HEK293 (cell line): ENCODE results near the gene SLC36A4.

Experiments used
- CTCF ChIA-PET: fragments of 350-600 bp; formaldehyde crosslinking; extraction: SDS; loops from one replicate; lab custom pipeline; 2021; ENCODE audit warnings: antibody characterized with exemption; lab: Yijun Ruan, JAX
- POLR2A ChIA-PET: fragments of 300-600 bp; formaldehyde crosslinking; extraction: SDS; loops from one replicate; lab custom pipeline; 2020; ENCODE audit warnings: antibody characterized with exemption, inconsistent platforms; lab: Yijun Ruan, JAX
- H3K27ac ChIP-seq: fragments of 200-500 bp; sonication (Bioruptor generic); 2 replicates; pipeline ENCODE4 v1.5.1; 2014; ENCODE audit warnings: low read depth, low read length, control low read depth, inconsistent platforms; ENCODE audit errors: extremely low read depth
- H3K36me3 ChIP-seq, 2 experiments: fragments of 200-500 bp in 1 of 2; sonication (Bioruptor generic) in 1 of 2; 1 replicate in 1 of 2; 2 replicates in 1 of 2; pipeline ENCODE4 v1.5.1; 2014 to 2017; ENCODE audit warnings: inconsistent platforms in 2 of 2, low read length in 2 of 2; ENCODE audit not compliant: control insufficient read depth in 2 of 2, insufficient read depth in 1 of 2
- H3K4me1 ChIP-seq: fragments of 200-500 bp; sonication (Bioruptor generic); 2 replicates; pipeline ENCODE4 v1.5.1; 2014; ENCODE audit warnings: mild to moderate bottlenecking, low read length, inconsistent platforms; ENCODE audit not compliant: control insufficient read depth, insufficient read depth
- H3K4me3 ChIP-seq: 2 replicates; pipeline ENCODE4 v1.5.1; 2011; ENCODE audit warnings: low read depth, mild to moderate bottlenecking, control low read depth, low read length, moderate library complexity
- H3K9me3 ChIP-seq: fragments of 200-500 bp; sonication (Bioruptor generic); 2 replicates; pipeline ENCODE4 v1.5.1; 2014; ENCODE audit warnings: low read depth, low read length, inconsistent platforms; ENCODE audit not compliant: control insufficient read depth, insufficient read depth
- FEZF1 ChIP-seq: fragments of 450-650 bp; formaldehyde crosslinking; IDR thresholded peaks from 2 replicates; pipeline ENCODE4 v1.5.1; 2016; ENCODE audit warnings: missing biosample characterization, missing genetic modification characterization
- IKZF3 ChIP-seq: fragments of 450-650 bp; IDR thresholded peaks from 2 replicates; pipeline ENCODE4 v1.5.0; 2018; ENCODE audit warnings: missing biosample characterization, mild to moderate bottlenecking, missing genetic modification characterization, moderate library complexity
- INSM2 ChIP-seq: fragments of 450-650 bp; formaldehyde crosslinking; IDR thresholded peaks from 2 replicates; pipeline ENCODE4 v1.5.1; 2016; ENCODE audit warnings: missing biosample characterization, missing genetic modification characterization
- OSR2 ChIP-seq: fragments of 450-650 bp; formaldehyde crosslinking; IDR thresholded peaks from 2 replicates; pipeline ENCODE4 v1.5.1; 2016; ENCODE audit warnings: missing biosample characterization, missing genetic modification characterization
- PRDM1 ChIP-seq: fragments of 450-650 bp; formaldehyde crosslinking; IDR thresholded peaks from 2 replicates; pipeline ENCODE4; 2016; ENCODE audit warnings: missing biosample characterization, missing genetic modification characterization
- PRDM2 ChIP-seq: fragments of 450-650 bp; formaldehyde crosslinking; IDR thresholded peaks from 2 replicates; pipeline ENCODE4 v1.5.1; 2016; ENCODE audit warnings: missing biosample characterization, missing genetic modification characterization, borderline replicate concordance
- SP3 ChIP-seq: fragments of 450-650 bp; formaldehyde crosslinking; IDR thresholded peaks from 2 replicates; pipeline ENCODE4 v1.5.1; 2016; ENCODE audit warnings: missing biosample characterization, missing genetic modification characterization
- WT1 ChIP-seq: fragments of 450-650 bp; formaldehyde crosslinking; IDR thresholded peaks from 2 replicates; pipeline ENCODE4 v1.5.1; 2016; ENCODE audit warnings: missing biosample characterization, missing genetic modification characterization
- ZBTB17 ChIP-seq: fragments of 450-650 bp; formaldehyde crosslinking; IDR thresholded peaks from 2 replicates; pipeline ENCODE4 v1.5.1; 2016; ENCODE audit warnings: missing biosample characterization, missing genetic modification characterization
- ZFP41 ChIP-seq: fragments of 450-650 bp; formaldehyde crosslinking; IDR thresholded peaks from 2 replicates; pipeline ENCODE4 v1.5.1; 2016; ENCODE audit warnings: missing biosample characterization, missing genetic modification characterization, borderline replicate concordance
- ZNF19 ChIP-seq: fragments of 450-650 bp; formaldehyde crosslinking; IDR thresholded peaks from 2 replicates; pipeline ENCODE4; 2016; ENCODE audit warnings: missing biosample characterization, missing genetic modification characterization, low read depth
- ZNF354C ChIP-seq: fragments of 450-650 bp; formaldehyde crosslinking; IDR thresholded peaks from 2 replicates; pipeline ENCODE4 v1.5.1; 2016; ENCODE audit warnings: missing biosample characterization, missing genetic modification characterization, low read depth, borderline replicate concordance
- ZNF530 ChIP-seq: fragments of 450-650 bp; formaldehyde crosslinking; IDR thresholded peaks from 2 replicates; pipeline ENCODE4 v1.5.1; 2016; ENCODE audit warnings: low read depth, missing biosample characterization, missing genetic modification characterization
- TF ChIP-seq, protein P1 (sequence below): fragments of 450-650 bp; formaldehyde crosslinking; IDR thresholded peaks from 2 replicates; pipeline ENCODE4 v1.5.1; 2016; ENCODE audit warnings: missing biosample characterization, missing genetic modification characterization
- TF ChIP-seq, protein P2 (sequence below): fragments of 450-650 bp; formaldehyde crosslinking; IDR thresholded peaks from 2 replicates; pipeline ENCODE4 v1.5.1; 2016; ENCODE audit warnings: missing biosample characterization, missing genetic modification characterization
- TF ChIP-seq, protein P3 (sequence below): fragments of 450-650 bp; formaldehyde crosslinking; IDR thresholded peaks from 2 replicates; pipeline ENCODE4 v1.5.1; 2016; ENCODE audit warnings: missing biosample characterization, missing genetic modification characterization

SLC36A4 gene

GRCh38 chr11:93220078-93220477, 22.3 kb upstream of the SLC36A4 start (continued):
- TF ChIP-seq FEZF1 (tag by site-specific recombination) = no peak
- TF ChIP-seq ZNF19 = no peak
- TF ChIP-seq PRDM1 = no peak
- TF ChIP-seq ZFP41 = no peak
- no peak for TF ChIP-seq OSR2 (tag by site-specific recombination)
- TF ChIP-seq, all 188 proteins: peak for 0

GRCh38 chr11:93219440-93219839, 21.6 kb upstream of the SLC36A4 start:
- POLR2A ChIA-PET = no interaction called here
- H3K9me3 ChIP-seq = no peaks in the 10 kb centered on the region
- H3K4me1 ChIP-seq = no peaks in the 10 kb centered on the region
- H3K36me3 ChIP-seq = no peaks in the 10 kb centered on the region
- H3K27ac ChIP-seq = no peak overlapping the region
- CTCF ChIA-PET = no interaction called here
- no peak overlapping the region for H3K4me3 ChIP-seq
- TF ChIP-seq ZNF354C (tag by site-specific recombination) (no peak), ZNF530 (tag by site-specific recombination) (no peak), ZBTB17 (tag by site-specific recombination) (no peak), IKZF3 (tag by site-specific recombination) (no peak), INSM2 (tag by site-specific recombination) (no peak), WT1 (tag by site-specific recombination) (no peak), SP3 (tag by site-specific recombination) (no peak), PRDM2 (tag by site-specific recombination) (no peak)
- TF ChIP-seq, protein P1, sequence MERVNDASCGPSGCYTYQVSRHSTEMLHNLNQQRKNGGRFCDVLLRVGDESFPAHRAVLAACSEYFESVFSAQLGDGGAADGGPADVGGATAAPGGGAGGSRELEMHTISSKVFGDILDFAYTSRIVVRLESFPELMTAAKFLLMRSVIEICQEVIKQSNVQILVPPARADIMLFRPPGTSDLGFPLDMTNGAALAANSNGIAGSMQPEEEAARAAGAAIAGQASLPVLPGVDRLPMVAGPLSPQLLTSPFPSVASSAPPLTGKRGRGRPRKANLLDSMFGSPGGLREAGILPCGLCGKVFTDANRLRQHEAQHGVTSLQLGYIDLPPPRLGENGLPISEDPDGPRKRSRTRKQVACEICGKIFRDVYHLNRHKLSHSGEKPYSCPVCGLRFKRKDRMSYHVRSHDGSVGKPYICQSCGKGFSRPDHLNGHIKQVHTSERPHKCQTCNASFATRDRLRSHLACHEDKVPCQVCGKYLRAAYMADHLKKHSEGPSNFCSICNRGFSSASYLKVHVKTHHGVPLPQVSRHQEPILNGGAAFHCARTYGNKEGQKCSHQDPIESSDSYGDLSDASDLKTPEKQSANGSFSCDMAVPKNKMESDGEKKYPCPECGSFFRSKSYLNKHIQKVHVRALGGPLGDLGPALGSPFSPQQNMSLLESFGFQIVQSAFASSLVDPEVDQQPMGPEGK (tag by site-specific recombination) = no peak
- TF ChIP-seq, protein P2, sequence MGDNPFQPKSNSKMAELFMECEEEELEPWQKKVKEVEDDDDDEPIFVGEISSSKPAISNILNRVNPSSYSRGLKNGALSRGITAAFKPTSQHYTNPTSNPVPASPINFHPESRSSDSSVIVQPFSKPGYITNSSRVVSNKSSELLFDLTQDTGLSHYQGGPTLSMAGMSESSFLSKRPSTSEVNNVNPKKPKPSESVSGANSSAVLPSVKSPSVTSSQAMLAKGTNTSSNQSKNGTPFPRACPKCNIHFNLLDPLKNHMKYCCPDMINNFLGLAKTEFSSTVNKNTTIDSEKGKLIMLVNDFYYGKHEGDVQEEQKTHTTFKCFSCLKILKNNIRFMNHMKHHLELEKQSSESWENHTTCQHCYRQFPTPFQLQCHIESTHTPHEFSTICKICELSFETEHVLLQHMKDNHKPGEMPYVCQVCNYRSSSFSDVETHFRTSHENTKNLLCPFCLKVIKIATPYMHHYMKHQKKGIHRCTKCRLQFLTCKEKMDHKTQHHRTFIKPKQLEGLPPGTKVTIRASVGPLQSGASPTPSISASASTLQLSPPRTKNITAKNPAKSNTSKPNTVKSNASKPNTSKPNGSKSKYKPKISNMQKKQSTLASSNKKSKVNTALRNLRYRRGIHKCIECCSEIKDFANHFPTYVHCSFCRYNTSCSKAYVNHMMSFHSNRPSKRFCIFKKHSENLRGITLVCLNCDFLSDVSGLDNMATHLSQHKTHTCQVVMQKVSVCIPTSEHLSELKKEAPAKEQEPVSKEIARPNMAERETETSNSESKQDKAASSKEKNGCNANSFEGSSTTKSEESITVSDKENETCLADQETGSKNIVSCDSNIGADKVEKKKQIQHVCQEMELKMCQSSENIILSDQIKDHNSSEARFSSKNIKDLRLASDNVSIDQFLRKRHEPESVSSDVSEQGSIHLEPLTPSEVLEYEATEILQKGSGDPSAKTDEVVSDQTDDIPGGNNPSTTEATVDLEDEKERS (tag by site-specific recombination) = no peak
- TF ChIP-seq, protein P3, sequence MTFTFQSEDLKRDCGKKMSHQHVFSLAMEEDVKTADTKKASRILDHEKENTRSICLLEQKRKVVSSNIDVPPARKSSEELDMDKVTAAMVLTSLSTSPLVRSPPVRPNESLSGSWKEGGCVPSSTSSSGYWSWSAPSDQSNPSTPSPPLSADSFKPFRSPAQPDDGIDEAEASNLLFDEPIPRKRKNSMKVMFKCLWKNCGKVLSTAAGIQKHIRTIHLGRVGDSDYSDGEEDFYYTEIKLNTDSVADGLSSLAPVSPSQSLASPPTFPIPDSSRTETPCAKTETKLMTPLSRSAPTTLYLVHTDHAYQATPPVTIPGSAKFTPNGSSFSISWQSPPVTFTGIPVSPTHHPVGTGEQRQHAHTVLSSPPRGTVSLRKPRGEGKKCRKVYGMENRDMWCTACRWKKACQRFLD = no peak
